Gastrocnemius medialis (tissue), 4 donors: ENCODE results near the gene NCAPG2. TPM values are rescaled to one million over a fixed set of nuclear protein-coding genes. Genes with fewer than 3 reads are reported as not detected.

ENCODE experiments used
- ATAC-seq, 2 donors: fragments of 150-250 bp; one replicate each; pipeline ENCODE4 v1.9.1; 2016
- DNase-seq, 2 donors: peaks; one replicate each; pipeline ENCODE4 v3.0.0-alpha.2; 2019
- H3K27ac ChIP-seq, 4 donors: fragments of 200-600 bp; sonication (generic); 1 replicate in 1 of 4; 2 replicates in 3 of 4; pipeline ENCODE4 v1.5.1; 2016 to 2018; ENCODE audit warnings: mild to moderate bottlenecking in 2 of 4, moderate library complexity in 1 of 4
- H3K27me3 ChIP-seq, 3 donors: fragments of 200-600 bp; sonication (generic) in 2 of 3; 1 replicate in 1 of 3; 2 replicates in 2 of 3; pipeline versions ENCODE4 v1.5.1 to v1.6.0; 2016 to 2019; ENCODE audit warnings: mild to moderate bottlenecking in 1 of 3, moderate library complexity in 1 of 3
- H3K36me3 ChIP-seq, 2 donors: fragments of 200-600 bp; sonication (generic) in 1 of 2; one replicate each; pipeline ENCODE4 v1.5.1; 2017 to 2018
- H3K4me1 ChIP-seq, 2 donors: fragments of 200-600 bp; sonication (generic) in 1 of 2; one replicate each; pipeline ENCODE4 v1.5.1; 2016 to 2017; ENCODE audit warnings: mild to moderate bottlenecking in 2 of 2
- H3K4me3 ChIP-seq, 4 donors: fragments of 200-600 bp; sonication (generic) in 3 of 4; 1 replicate in 1 of 4; 2 replicates in 3 of 4; pipeline ENCODE4 v1.5.1; 2016 to 2019; ENCODE audit warnings: mild to moderate bottlenecking in 2 of 4
- H3K9me3 ChIP-seq, 3 donors: fragments of 200-600 bp; sonication (generic) in 2 of 3; 1 replicate in 1 of 3; 2 replicates in 2 of 3; pipeline ENCODE4 v1.5.1; 2016 to 2019
- CTCF ChIP-seq, 5 experiments: fragments of 450-650 bp in 3 of 5; fragments of 200-600 bp in 2 of 5; sonication (generic) in 2 of 5; IDR thresholded peaks in 4 of 5; conservative IDR thresholded peaks in 1 of 5; 1 replicate in 4 of 5; 2 replicates in 1 of 5; pipeline ENCODE4 v1.5.1; 2016 to 2019; ENCODE audit warnings: antibody characterized with exemption in 5 of 5, mild to moderate bottlenecking in 3 of 5, moderate library complexity in 3 of 5
- POLR2A ChIP-seq, 2 donors: fragments of 450-650 bp; IDR thresholded peaks; one replicate each; pipeline ENCODE4 v1.6.1; 2017; ENCODE audit warnings: antibody characterized with exemption in 2 of 2, mild to moderate bottlenecking in 2 of 2, moderate library complexity in 2 of 2
- in situ Hi-C, 4 donors: fragments of 200-750 bp; cut with MboI; loops; one replicate each; pipeline versions ENCODE4 v1.15.0 to v1.8.0; 2017; ENCODE audit warnings: low sequenced_read_pairs in 4 of 4
- intact Hi-C: fragments of 100-400 bp; cut with DNase I; formaldehyde crosslinking; loops from one replicate; pipeline ENCODE4 v1.15.1; 2023; ENCODE audit warnings: low total_unique reads
- total RNA-seq, 4 donors: library from RNA; depleted of rRNA; stranded (reverse); fragments of >200 nt; gene quantifications; one replicate each; pipeline versions ENCODE4 v1.1.0 to v1.2.3, GENCODE V29; 2016

Gene NCAPG2
- total RNA-seq, 4 donors from 2014 or later = 3.0 to 4.5 (median 3.9) TPM

DNA sequence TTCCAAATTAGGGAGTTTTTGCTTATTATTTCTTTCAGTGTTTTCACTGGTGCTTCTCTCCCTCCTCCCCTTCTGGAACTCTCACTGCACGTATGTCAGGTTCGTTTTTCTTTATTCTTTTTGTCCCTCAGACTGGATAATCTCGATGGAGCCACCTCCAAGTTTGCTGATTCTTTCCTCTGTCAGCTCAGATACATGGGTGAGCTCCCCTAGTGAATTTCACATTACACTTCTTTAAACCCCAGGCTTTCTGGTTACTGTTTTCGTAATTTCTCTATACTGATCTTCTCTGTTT is 20.8 kb upstream of the NCAPG2 start:
- Histone ChIP-seq H3K36me3 (peaks cover 0 to 2% of the 10 kb centered on the region in 2 donors), H3K4me1 (no peaks in the 10 kb centered on the region), H3K27me3 (no peaks in the 10 kb centered on the region), H3K27ac (no peak overlapping the region), H3K9me3 (no peaks in the 10 kb centered on the region), H3K4me3 (no peak overlapping the region)
- in situ Hi-C loops (no loop called here), intact Hi-C loops (no loop called here)
- TF ChIP-seq POLR2A (IDR thresholded peaks at IDR 0.05) = no peak
- TF ChIP-seq CTCF (IDR thresholded peaks at IDR 0.05 in 4 of 5, conservative IDR thresholded peaks at IDR 0.05 in 1 of 5) = no peak
- no peak for ATAC-seq
- DNase-seq = no peak

DNA sequence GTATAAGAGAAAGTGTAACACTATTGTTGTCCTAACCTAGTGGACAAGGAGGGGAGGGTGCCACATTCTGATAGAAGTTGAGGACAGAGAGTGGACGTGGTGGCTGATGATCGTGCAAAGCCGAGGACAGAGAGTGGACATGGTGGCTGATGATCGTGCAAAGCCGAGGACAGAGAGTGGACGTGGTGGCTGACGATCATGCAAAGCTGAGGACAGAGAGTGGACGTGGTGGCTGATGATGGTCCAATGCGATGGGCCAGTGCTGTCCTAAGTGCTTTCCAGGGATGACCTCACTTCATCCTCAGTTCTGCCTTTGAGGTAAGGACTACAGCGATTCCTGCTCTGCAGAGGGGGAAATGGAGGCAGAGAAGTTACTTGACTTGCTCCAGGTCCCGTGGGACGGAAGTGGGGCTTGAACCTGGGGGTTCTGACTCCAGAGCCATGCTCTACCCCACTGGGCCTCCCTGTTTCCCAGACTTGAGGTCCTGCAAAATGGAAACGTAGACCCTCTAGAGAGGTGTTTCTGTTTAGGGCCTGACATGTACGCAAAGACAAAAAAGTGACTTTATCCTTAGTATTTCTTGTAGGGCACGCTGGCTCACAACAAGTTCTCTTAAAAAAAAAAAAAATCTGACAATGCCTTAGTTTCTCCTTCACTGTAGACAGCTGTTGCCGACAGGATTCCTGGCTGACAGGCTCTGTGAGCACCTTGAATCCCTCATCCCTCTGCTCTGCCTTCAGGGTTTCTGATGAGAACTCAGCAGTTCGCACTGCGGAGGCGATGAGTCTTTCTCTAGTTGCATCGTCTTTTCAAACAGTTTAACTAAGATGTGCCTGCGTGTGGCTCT is 20.3 kb upstream of the NCAPG2 start:
- DNase-seq (no peak), ATAC-seq (no peak)
- Histone ChIP-seq H3K4me1 (no peaks in the 10 kb centered on the region), H3K27me3 (no peaks in the 10 kb centered on the region), H3K27ac (no peak overlapping the region), H3K4me3 (no peak overlapping the region), H3K9me3 (no peaks in the 10 kb centered on the region), H3K36me3 (no peaks in the 10 kb centered on the region)
- intact Hi-C loops (no loop called here), in situ Hi-C loops (loop anchor here in 1 of 4 donors (25.0 kb wide), 1 partner anchor 112 kb away; the partner anchor contains the start of gene ESYT2)
- TF ChIP-seq POLR2A (IDR thresholded peaks at IDR 0.05) = no peak
- TF ChIP-seq CTCF (IDR thresholded peaks at IDR 0.05 in 4 of 5, conservative IDR thresholded peaks at IDR 0.05 in 1 of 5) = no peak

DNA sequence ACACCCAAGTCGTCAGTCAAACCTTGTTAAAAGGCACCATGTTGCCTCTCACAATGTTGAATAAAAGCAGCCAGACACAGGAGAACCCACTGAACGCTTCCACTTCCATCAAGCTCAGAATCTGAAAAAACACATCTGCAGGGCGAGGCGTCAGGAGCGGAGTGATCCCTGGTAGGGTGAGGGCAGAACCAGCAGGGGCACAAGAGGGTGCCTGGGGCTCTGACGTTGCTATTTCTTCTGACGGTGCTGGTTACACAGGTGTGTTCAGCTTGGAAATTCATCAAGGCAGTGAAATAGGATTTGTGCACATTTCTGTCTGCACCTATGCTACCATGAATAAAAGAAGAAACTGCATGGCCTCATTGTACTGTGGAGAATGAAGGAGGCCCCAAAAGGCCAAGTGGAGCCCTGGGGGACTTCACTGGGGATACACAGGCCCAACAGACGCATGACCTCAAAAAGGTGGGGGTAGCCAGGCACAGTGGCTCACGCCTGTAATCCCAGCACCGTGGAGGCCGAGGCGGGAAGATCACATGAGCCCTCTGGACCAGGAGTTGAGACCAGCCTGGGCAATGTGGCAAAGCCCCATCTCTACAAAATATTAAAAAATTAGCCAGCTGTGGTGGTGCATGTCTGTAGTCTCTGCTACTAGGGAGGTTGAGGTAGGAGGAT is 19.2 kb upstream of the NCAPG2 start:
- Histone ChIP-seq H3K4me1 (no peaks in the 10 kb centered on the region), H3K36me3 (no peaks in the 10 kb centered on the region), H3K4me3 (no peak overlapping the region), H3K27ac (no peak overlapping the region), H3K27me3 (no peaks in the 10 kb centered on the region), H3K9me3 (no peaks in the 10 kb centered on the region)
- intact Hi-C loops (no loop called here), in situ Hi-C loops (loop anchor here in 1 of 4 donors (25.0 kb wide), 1 partner anchor 113 kb away; the partner anchor contains the start of gene ESYT2)
- no peak for ATAC-seq
- TF ChIP-seq CTCF (IDR thresholded peaks at IDR 0.05 in 4 of 5, conservative IDR thresholded peaks at IDR 0.05 in 1 of 5) = no peak
- no peak for TF ChIP-seq POLR2A (IDR thresholded peaks at IDR 0.05)
- no peak for DNase-seq

- in situ Hi-C loops = loop anchor here in 1 of 4 donors (25.0 kb wide), 1 partner anchor 114 kb away; the partner anchor contains the start of gene ESYT2
Measured at GRCh38 chr7:158723266-158723665, 18.7 kb upstream of the NCAPG2 start.

More at GRCh38 chr7:158723266-158723665, 18.7 kb upstream of the NCAPG2 start:
- Histone ChIP-seq H3K9me3 (no peaks in the 10 kb centered on the region), H3K27ac (no peak overlapping the region), H3K4me3 (no peak overlapping the region), H3K36me3 (no peaks in the 10 kb centered on the region), H3K4me1 (no peaks in the 10 kb centered on the region), H3K27me3 (no peaks in the 10 kb centered on the region)
- ATAC-seq (no peak), DNase-seq (no peak)
- TF ChIP-seq CTCF (IDR thresholded peaks at IDR 0.05 in 4 of 5, conservative IDR thresholded peaks at IDR 0.05 in 1 of 5) (no peak), POLR2A (IDR thresholded peaks at IDR 0.05) (no peak)
- intact Hi-C loops = no loop called here
